GM19193 (cell line): Measurements from ENCODE around the gene SRPK3.

Experiments used
- POLR2A ChIP-seq: IDR thresholded peaks from 4 replicates; pipeline ENCODE4 v1.6.1; 2011; ENCODE audit not compliant: insufficient read depth, insufficient read length; ENCODE audit errors: extremely low read depth

SRPK3 gene

DNA sequence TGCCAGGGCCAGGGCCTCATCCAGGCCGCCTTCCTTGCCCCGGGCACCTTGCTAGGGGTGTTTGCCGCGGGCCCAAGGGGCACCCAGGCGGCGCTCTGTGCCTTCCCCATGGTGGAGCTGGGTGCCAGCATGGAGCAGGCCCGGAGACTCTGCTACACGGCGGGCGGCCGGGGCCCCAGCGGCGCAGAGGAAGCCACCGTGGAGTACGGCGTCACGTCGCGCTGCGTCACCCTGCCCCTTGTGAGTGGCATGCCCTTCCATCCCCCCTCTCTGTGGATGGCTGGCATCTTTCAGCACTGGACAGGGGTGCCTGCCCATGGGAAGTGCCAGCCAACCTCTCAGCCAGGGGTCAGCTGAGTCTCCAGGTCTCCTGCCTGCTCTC is 13.2 kb upstream of the SRPK3 start:
- TF ChIP-seq POLR2A = no peak

DNA sequence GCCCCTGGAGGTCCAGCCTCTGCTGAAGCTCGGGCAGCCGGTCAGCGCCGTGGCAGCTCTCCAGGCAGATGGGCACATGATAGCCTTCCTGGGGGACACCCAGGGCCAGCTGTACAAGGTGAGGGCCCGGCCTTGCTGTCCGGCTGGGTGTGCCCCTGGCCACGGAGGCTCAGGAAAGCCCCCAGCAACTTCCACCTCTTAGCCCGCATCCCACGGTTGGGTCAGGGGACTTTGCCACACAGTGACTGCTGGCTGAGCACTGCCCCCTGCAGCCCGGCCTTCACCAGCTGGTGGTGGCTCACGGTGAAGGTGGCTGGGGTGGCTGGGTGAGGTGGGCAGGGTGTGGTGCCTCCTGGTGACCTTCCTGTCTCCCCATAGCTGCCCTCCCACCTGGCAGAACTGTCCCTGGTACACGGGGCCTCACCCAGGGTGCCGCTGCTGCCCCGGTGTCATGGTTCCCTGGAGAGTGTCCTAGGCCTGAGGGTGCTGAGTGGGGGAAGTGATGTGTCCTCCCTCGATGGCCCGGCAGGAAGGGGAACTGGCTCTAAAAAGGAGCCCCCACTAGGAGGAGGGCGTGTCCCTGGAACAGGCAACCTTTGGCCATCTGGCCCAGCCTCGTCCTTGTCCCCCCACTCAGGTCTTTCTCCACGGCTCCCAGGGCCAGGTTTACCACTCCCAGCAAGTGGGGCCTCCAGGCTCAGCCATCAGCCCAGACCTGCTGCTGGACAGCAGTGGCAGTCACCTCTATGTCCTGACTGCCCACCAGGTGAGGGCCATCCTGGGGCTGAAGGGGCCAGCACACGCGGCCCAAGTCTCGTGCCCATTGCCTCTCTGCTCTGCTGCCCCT is 12.3 kb upstream of the SRPK3 start:
- TF ChIP-seq POLR2A = no peak

DNA sequence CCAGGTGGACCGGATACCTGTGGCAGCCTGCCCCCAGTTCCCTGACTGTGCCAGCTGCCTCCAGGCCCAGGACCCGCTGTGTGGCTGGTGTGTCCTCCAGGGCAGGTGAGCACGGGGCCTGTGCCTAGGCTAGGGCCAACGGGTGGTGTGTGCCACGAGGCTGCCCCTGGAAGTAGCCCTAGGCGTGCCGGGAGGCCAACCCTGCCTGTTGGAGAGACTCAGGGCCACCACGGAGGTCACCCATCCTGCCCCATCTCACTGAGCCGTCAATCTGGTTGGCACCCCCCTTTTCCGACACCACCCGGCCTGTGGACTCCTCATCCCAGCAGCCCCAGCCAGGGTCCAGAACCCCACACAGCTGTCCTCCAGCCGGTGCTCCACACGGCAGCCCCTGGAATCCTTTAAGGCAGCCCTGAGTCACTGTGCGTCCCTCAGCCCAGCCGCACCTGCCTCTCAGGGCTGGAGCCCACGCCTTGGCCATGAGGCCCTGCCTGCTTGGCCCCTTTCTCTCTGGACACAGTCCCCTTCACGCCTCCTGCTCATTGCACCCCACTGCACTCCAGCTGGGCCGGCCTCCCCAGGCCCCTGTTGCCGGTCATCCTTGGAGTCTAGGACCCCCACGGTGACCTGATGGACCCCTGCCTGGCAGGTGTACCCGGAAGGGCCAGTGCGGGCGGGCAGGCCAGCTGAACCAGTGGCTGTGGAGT is 11.5 kb upstream of the SRPK3 start:
- TF ChIP-seq POLR2A = no peak

DNA sequence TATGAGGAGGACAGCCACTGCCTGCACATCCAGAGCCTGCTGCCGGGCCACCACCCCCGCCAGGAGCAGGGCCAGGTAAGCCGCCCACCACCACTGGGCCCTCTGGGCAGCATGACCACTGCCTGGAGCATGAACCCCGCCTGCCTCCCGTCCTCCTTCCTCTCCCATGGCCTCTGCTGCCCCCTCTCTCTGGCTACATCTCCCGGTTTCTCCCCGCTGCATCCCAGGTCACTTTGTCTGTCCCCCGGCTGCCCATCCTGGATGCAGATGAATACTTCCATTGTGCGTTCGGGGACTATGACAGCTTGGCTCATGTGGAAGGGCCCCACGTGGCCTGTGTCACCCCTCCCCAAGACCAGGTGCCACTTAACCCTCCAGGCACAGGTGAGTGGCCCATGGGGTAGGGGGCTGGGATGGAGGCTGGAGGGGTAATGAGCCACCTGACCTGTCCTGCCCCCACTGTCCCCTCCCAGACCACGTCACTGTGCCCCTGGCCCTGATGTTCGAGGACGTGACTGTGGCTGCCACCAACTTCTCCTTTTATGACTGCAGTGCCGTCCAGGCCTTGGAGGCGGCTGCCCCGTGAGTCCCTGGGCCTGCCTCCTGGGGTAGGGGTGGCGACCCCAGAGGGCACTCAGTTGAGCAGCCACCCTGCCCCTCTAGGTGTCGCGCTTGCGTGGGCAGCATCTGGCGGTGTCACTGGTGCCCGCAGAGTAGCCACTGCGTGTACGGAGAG is 10.8 kb upstream of the SRPK3 start:
- TF ChIP-seq POLR2A = no peak

DNA sequence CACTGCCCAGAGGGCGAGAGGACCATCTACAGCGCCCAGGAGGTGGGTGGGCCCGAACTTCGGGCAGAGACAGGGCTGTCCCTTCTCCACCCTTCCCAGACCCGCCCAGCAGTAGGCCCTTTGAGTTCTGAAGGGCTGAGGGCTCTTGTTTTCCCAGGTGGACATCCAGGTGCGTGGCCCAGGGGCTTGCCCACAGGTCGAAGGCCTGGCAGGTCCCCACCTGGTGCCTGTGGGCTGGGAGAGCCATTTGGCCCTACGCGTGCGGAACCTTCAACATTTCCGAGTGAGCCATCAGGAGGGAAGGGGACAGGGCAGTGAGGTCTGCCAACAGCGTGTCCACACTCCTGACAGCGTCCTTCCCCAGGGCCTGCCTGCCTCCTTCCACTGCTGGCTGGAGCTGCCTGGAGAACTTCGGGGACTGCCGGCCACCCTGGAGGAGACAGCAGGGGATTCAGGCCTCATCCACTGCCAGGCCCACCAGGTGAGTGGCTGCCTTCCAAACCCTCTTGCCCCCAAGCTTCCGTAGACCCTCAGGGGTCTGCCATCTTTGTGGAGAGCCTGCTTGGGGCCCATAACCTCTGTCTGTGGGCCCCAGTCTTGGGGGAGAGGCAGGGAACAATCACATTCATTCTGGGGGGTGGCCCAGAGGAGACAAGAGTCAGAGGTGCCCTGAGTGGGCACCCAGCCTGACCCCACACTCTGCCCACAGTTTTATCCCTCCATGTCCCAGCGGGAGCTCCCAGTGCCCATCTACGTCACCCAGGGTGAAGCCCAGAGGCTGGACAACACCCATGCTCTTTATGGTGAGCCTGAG is 10.0 kb upstream of the SRPK3 start:
- TF ChIP-seq POLR2A = no peak

DNA sequence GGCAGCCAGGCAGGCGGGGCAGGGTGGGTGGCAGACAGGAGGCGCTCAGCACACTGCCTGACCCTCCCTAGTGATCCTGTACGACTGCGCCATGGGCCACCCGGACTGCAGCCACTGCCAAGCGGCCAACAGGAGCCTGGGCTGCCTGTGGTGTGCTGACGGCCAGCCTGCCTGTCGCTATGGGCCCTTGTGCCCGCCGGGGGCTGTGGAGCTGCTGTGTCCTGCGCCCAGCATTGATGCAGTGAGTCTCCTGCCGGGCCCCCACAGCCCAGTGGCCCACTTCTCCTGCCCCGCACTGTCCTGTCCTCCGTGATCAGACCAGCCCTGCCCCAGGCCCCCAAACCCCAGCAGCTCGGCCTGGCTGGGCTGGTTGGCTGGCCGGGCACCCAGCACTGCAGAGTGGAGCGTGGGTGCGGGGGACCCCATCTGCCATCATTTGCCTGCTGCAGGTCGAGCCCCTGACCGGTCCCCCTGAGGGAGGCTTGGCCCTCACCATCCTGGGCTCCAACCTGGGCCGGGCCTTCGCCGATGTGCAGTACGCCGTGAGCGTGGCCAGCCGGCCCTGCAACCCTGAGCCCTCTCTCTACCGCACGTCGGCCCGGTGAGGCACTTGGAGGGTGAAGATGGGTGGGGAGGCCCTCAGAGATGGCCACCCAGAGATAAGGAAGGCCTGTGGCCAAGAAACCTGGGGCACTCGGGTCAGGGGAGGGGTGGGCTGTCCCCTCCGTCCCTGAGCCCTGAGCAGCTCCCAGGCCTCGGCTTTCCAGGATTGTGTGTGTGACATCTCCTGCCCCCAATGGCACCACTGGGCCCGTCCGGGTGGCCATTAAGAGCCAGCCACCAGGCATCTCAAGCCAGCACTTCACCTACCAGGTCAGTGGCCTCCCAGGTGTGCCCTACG is 9.2 kb upstream of the SRPK3 start:
- no peak for TF ChIP-seq POLR2A

DNA sequence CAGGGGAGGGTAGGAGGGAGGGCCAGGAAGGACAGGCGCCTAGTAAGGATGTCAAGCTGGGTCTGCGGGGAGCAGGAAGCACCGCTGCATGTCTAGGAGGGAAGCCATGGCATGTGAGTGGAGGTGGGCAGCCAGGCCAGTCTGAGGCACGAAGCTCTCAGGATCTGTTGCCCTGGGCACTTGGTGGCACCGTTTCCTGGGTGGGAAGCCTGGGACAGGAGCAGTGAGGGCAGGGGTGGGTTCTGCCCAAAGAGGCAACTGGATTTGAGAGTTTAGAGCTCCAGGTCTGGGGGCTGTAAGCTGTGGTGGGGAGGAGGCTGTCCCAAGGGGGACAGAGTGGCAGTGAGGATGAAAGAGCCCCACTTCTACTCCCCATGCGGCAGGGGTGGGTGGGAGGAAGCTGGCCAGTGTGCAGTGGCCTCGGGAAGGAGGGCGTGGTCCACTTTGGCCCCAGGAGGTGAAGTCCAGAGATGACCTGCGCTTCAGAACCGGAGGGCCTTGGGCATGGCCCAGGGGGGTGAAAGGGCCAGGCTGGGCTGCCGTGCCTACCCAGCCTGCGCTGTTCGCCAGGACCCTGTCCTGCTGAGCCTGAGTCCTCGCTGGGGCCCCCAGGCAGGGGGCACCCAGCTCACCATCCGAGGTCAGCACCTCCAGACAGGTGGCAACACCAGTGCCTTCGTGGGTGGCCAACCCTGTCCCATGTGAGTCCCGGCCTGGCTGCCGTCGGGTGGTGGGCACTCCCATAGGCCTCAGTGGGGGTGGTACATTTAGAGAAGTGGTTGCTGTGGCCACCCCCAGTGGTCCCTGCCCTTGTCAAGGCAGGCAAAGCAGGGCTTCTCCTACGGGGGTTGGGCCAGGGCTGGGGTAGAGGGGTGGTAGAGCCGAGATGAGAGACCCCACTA is 8.3 kb upstream of the SRPK3 start:
- TF ChIP-seq POLR2A = no peak

DNA sequence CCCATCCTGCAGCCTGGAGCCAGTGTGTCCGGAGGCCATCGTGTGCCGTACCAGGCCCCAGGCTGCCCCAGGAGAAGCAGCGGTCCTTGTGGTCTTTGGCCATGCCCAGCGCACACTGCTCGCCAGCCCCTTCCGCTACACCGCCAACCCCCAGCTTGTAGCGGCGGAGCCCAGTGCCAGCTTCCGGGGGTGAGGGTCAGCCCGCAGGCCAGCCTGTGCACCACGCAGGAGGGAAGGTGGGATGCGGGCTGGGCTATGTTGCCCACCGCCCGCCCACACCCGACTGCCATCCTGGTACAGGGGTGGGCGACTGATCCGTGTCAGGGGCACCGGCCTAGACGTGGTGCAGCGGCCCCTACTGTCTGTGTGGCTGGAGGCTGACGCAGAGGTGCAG is 7.6 kb upstream of the SRPK3 start:
- no peak for TF ChIP-seq POLR2A

DNA sequence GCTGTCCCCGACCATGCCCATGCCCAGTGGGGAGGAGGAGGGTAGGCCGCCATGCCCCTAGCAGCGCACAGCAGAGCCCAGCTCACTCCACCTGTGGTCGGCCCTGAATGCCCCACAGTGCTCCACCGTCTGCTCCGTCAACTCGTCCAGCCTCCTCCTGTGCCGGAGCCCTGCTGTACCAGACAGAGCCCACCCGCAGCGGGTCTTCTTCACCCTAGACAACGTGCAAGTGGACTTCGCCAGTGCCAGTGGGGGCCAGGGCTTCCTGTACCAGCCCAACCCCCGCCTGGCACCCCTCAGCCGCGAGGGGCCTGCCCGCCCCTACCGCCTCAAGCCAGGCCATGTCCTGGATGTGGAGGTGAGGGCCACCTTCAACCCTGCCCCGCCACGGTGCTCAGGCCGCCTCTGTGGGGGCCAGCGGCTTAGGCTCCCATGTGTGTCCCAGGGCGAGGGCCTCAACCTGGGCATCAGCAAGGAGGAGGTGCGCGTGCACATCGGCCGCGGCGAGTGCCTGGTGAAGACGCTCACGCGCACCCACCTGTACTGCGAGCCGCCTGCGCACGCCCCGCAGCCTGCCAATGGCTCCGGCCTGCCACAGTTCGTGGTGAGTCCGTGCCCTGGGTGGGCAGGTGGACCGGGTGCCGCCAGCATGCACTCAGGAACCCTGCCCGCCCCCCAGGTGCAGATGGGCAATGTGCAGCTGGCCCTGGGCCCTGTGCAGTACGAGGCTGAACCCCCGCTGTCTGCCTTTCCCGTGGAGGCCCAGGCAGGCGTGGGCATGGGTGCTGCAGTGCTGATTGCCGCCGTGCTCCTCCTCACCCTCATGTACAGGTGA is 6.9 kb upstream of the SRPK3 start:
- no peak for TF ChIP-seq POLR2A

DNA sequence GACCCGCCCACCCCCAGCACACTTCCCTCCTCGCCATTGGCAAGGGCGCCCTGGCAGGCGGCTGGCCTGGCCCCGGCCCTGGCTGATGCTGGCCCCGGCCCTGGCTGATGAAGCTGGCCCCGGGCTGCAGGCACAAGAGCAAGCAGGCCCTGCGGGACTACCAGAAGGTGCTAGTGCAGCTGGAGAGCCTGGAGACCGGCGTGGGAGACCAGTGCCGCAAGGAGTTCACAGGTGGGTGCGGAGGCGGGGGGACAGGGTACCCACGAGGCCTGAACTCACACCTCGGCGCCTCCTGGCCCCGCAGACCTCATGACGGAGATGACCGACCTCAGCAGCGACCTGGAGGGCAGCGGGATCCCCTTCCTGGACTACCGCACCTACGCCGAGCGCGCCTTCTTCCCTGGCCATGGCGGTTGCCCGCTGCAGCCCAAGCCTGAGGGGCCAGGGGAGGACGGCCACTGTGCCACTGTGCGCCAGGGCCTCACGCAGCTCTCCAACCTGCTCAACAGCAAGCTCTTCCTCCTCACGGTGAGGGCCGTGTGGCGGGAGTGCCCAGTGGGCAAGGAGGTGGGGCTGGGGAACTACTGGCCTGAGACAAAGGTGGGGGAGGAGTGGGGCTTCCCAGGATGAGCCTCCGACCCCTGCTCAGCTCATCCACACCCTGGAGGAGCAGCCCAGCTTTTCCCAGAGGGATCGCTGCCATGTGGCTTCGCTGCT is 6.1 kb upstream of the SRPK3 start:
- no peak for TF ChIP-seq POLR2A
